Activated naive CD4-positive, alpha-beta T cell treated with anti-CD3 and anti-CD28 coated beads, Interleukin-2, amount 50 U/mL, for 16 hours (primary cell): ENCODE results near the gene NUDCD3.

ENCODE experiments used
- DNase-seq: peaks from one replicate; pipeline ENCODE4 v3.0.0-alpha.2; 2020

NUDCD3 gene

DNA sequence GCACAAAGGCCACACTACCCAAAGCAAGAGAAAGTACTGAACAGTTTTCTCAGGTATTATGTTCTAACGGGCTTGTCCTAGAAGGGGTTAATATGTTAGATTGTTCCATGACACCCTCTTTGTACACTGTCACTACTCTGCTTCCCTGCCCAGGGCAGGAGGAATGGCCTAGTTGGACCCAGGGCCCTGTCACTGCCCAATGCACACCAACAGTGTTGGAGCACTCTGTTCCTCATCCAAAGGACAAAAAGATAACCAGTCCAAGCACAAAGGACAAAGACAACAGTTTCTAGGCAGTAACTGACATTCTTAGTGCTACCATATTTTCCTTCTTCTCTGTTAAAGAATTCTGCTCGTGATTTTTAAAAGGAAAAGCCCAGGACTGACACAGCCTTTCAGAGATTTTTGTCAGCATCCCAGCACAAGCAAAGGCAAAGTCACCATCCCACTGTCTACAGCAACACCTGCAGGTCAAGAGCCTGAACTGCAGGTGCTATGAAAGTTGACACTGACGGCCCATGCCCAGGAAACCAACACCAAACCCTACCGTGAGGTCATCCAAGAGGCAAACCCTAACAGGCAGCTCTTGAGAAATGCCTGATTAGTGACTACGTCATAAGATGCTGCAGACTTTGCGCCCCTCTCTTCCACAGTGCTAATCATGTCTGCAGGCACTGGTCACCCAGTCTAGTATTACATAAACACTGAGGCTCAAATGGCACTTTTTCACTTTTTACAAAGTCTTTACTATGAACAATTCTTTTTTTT lies 13.2 kb downstream of the NUDCD3 start:
- peak; percentile 53 for DNase-seq

DNA sequence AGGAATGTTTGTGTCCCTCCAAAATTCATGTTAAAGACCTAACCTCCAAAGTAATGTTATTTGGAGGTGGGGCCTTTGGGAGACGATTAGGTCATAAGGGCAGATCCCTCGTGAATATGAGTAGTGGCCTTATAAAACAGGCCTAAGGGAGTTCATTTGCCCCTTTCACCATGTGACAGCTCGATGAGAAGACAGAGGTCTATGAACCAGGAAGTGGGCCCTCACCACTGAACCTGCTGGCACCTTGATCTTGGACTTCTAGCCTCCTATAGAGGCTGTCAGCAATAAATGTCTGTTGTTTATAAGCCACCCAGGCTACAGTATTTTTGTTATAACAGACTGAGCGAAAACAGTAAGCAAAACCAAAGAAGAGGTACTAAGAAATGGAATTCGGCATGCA lies 14.1 kb downstream of the NUDCD3 start:
- no peak for DNase-seq

DNA sequence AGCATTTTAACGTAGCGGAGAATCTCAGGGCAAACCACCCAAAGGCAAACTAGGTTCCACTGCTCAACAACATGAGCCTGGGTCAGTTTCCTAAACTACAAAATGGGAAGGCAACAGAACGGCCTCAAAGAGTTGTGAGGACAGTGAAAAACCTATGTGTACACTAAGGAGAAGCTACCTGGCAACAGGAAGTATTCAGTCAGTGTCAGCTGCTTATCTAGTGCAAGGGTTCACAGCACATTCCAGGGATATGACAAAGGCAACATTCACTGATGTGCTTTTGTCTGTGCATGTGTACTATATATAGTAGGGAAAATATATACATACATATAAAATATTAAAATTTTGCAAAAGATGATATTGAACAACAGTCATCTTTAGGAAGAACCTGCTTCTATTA lies 17.2 kb downstream of the NUDCD3 start:
- no peak for DNase-seq

DNA sequence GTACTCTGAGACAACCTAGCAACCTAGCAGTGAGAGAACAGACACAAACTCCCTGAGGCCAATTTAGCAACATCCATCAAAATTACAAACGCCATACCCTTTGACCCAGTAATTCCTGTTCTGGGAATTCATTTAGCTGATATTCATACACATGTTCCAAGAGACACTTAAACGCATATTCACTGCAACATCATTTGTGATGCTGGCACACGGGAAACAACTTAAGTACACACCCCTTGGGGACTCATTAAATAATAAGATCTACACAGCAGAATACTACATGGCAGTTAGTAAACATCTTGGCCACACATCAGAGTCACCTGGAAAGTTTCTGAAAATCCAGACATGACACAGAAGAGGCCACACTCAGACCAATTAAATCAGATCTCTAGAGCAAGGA lies 17.6 kb downstream of the NUDCD3 start:
- no peak for DNase-seq

DNA sequence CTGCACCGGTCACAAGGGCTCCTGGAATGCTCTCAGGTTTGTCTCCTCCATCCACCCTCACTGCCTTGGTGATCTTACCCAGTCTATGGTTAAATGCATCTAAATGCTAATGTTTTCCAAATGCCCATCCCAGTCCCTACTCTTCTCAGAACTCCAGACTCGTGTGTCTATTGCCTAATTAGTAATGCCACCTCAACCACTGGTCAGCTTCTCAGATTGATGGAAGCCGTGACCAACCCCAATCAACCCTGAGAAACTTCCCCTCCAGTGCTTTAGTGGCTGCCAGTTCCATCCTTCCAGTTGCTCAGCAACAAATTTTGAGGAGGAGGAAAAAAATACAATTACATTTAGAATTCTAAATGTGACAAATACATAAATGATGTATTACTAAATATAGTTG lies 18.6 kb downstream of the NUDCD3 start:
- no peak for DNase-seq

DNA sequence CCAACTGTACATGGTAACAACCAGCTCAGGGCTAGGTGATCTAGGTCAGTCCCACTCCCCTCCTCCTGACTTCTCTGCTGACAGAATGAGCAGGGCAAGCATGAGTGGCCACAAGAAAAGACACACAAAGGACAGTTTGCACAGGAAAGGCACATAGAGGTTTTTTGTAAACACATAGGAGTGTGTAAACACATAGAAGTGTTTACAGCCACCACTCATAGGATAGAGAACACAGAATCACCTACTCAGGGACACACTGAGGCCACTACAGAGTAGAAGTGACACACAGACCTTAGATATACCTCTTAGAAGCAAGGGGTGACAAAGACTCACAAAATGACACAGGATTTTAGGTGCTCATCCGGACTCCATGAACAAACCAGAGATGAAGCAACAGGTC lies 19.0 kb downstream of the NUDCD3 start:
- no peak for DNase-seq

DNA sequence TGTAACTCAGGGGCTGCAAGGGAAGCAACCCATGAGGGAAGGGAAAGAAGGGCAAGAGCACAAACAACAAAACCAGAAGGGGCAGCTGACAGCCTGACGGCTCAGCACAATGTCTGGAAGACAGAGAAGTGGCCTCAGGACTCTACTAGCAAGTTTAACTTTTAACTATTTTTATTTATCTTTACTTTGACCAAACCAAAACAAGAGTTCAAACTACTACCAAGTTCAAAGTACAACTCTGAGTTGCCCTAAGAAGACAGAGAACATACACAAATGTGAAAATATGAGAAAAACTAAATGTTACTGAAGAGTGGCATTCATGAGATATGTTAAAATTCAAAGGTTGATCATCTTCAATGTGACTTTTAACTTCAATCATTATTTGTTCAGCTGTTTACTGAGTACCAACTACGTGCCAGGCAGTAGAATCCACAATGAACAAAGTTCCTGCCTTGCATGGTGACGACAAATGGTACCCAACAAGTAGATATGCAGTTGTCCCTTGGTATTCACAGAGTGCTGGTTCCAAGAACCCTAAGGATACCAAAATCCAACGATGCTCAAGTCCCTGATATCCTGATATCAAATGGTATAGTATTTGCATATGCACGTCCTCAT lies 19.7 kb downstream of the NUDCD3 start:
- no peak for DNase-seq

DNA sequence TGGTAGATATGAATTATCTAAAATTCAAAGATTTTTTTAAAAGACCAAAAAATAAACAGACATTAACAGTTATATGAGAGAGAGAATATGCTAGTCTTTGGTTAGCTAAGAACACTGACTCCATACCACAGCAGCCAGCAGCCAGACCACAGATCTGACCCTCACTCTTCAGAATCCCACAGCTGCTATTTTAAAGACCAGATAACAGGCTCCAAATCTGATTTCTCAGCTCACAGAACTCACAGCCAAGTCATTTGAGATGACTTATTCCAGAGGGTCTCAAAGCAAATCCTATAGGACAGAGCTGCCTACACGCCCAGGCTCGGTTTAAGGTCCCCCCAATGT lies 20.4 kb downstream of the NUDCD3 start:
- DNase-seq = no peak

DNA sequence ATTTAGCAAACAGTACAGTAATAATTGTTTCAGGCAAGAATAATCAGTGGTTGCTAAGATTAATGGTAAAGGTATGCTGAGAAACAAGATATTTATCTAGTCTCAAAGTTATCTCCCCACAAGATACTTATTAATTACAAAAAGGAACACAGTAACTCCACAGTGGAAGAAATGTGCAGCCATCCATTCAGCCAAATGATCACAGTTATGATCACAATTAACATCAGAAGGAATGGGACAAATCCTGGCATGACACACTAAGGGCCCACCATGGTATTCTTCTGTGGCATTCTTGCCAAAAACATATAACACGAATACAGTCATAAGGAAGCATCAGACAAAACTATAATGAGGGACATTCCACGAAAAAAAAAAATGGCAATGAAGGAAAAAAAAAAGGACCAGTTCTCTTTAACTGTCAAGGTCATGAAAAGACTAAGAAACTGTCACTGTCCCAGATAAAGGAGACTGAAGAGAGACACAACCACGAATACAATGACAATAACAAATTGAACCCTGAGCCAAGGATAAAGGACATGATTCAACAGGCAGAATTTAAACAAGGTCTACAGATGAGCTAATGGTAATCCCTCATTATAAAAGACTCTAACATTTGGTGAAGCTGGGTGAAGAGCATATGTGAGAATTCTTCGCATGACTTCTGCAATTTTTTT lies 20.9 kb downstream of the NUDCD3 start:
- no peak for DNase-seq

DNA sequence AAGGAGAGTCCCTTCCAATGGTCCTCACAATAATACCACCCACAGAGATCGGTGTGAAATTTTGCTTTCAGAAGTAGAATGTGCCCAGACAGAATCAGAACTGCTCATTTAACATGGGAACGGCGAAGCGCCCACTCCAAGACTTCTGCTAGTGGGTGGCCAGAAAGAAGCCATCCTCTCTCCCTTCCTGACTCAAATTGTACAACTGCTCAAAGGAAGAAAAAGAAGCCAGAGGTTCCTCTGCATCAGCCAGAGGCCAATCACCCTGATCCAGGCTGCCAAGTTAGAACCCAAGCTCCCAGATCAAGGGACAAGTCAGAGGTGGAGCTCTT lies 23.3 kb downstream of the NUDCD3 start:
- DNase-seq = no peak

DNA sequence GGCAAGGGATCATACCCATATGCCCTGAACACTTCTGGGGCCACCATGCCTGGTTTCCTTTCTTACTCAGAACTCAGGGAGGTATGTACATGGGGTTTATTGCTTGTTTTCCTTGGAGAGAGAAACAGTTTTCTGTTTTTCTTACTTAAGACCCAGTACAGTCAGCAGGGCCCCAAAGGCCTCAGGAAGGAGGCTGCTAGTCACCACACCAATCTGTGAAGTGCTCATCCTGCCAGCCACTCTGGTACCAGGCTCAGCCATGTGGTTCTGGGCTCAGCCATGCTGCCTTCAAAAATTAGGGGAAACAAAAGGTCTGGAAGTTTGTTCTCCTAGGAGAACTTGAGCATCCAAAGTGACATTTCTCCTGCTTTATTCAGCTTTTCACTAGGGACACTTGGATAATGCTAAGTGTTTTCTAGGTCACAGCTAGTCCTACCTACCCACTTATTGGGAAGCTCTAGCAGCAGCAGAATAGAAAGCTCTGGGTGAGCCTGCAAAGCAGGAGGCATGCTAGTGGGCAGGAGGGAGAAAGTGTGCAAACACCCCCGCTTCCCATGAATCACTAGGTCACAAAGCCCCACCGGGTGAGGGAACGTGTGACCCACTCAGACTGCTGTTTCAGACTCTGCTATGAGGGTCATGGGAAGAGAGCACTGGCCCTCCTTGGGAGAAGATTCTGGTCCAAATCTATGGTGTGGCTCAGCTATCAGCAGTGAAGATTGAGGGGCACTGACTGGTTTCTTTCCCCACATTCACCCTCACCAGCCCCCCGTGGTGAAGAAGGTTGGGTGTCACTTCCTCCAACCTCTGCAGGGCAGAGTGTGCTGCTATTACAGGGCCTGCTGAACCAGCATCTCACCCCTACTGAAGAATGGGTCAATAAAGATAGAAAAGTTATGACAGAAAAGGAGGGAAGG lies 23.9 kb downstream of the NUDCD3 start:
- DNase-seq = no peak

DNA sequence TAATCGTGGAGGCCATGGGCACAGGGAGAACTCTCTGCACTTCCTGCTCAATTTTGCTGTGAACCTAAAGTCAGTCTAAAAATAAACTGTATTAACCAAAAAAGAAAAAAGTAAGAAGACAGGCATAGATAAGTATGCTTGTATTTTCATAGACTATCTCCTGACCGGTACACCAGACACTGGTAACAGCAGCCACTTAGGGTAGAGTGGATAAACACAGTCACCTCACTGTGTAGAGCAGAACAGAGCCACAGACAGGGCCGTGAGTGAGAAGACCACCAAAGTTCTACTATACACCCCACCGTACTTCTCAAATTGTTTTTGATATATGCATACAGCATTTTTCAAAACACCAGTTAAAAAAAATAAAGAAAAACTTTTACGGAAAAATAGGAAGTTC lies 25.0 kb downstream of the NUDCD3 start:
- no peak for DNase-seq

DNA sequence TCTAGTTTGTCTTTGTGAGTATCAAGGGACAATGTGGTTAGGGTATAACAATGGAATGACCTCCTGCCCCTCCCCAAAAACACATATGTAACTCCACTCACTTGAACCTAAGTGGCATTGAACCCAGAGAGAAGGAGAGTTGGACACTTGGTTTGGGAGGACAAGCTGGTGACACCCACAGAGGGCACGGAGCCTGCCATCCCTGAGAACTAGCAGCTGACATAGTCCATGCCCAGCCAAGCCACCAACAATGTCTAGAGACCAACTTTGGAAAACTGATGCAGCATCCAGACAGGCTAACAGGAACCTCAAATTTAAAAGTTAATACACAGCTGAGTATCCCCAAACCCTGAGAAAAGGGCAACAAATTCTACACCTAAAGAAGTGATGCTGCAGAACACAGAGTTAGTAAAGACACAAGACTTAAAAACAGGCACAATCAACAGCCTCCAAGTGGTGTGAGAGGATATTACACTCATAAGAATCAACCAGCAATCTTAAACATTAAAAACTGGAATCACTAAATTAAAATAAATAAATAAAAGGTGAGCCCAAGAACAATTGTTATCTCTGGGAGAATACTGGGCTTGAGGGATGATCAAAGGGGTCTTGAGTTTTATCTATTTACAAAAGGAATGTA lies 27.2 kb downstream of the NUDCD3 start:
- DNase-seq = no peak

DNA sequence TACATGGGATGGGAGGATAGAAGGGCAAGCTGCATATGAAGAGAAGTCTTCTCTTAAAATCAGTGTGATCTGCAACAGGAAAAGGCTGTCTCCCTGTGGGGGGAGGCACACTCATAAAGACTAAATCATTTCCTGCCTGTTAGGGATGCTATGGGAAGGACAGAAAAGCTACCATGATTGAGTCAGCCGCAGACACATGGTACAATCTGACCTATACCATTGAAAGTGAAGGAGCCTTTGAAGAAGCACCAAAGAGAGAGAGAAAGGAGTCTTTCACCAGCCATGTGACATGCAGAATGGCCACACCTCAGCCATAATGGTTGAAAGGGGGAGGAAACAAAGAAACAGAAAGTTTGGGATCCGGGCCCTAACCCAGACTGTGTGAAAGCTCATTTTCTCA lies 29.1 kb downstream of the NUDCD3 start:
- no peak for DNase-seq

DNA sequence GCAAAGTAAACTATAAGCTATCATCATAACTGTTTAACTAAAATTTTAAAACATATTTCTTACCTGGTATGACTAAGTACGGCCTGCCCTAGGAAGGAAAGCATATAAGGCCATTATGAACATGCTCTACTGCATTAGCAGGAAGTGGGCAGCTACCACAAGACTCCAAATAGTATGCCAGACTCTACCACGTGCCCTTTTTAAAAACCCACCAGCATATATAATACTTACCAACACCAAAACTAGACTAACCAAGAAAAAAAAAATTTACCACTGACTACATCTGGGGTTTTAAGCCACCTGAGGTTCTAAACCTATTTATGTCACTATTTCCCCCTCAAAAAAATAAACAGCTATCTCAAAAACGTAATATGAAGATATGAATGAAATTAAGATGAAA lies 30.1 kb downstream of the NUDCD3 start:
- DNase-seq = no peak

DNA sequence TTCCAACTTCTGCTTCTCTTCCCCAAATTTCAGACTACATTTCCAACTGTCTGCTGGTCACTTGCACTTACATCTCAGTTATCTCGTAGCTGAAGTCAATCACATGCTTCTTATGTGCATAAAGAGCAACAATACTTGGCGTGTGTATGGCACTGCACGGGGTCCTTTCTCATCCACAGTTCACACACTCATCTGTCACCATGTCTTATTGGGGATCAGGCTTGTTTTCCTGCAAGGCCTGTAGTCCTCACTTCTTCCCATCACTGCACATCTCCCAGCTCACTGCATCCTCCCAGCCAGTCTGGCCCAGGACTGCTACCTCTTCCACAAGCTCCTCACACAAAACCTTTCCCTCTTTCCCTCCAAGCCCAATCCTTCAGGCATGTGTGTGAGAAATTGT lies 35.3 kb downstream of the NUDCD3 start:
- DNase-seq = no peak

DNA sequence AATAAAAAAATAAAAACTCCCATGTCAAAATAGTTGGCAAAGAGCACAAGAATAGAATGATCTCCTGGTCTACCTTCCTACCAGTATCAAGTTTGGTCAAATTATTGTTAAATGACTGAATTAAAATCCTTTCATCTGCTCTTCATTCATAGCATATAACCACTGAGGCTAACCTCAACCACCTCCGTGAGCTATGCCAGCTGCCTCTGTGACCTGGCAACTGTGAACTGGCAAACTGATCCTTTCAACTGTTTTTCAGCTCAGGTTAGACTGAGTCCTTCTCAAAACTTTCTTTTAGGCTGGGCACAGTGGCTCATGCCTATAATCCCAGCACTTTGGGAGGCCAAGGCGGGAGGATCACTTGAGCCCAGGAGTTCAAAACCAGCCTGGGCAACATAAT lies 36.1 kb downstream of the NUDCD3 start:
- DNase-seq = no peak

DNA sequence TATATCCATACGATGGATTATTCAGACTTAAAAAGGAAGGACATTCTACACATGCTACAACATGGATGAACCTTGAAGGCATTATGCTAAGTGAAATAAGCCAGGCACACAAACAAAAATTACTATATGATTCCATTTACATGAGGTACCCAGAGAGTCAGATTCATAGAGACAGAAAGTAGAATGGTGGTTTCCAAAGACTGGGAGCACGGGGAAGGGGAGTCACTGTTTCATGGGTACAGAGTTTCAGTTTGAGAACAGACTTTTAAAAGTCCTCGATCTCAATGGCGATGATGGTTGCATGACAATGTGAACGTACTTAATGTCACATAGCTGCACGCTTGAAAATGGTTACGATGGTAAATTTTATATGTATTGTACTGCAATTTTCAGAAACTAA lies 39.3 kb downstream of the NUDCD3 start:
- no peak for DNase-seq

DNA sequence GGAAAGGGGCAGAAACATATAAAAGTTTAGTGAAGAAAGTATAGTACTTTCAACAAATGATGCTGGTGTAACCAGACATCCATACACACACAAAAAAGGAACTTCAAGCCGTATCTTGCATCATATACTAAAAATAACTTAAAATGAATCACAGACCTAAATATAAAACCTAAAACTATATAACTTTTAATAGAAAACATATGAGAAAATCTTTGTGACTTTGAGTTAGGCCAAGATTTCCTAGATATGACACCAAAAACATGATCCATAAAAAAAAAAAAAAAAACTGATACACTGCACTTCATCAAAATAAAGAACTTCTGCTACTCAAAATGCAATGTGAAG lies 40.9 kb downstream of the NUDCD3 start:
- no peak for DNase-seq

DNA sequence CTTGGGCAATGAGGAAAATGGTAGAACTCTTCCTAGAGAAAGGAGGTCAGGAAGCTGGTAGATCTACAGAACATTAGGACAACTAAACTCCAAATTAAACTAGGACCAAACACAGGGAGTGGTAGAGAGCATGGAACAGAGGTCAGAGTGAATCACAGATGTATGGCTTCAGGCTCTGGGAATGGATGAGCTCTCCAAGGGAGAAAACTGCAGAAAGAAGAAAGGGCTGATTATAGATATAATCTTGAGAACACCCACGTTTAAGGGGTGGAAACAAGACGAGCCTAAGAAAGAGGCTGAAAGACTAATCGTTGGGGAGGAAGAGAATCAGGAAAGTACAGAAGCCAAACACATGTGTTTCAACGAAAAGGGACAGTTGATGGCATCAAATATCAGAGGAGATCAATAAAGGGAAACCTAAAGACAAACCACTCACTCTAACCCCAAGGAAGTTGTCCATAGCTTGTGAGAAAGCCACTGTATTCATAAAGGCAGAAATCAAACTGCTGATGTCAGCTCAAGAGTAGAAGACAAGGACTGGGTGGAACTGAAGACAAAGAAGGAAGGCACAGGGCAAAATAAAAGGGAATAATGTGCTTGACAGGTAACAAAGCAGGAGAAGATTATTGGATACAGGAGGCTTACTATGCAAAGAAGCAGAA lies 41.4 kb downstream of the NUDCD3 start:
- DNase-seq = no peak

DNA sequence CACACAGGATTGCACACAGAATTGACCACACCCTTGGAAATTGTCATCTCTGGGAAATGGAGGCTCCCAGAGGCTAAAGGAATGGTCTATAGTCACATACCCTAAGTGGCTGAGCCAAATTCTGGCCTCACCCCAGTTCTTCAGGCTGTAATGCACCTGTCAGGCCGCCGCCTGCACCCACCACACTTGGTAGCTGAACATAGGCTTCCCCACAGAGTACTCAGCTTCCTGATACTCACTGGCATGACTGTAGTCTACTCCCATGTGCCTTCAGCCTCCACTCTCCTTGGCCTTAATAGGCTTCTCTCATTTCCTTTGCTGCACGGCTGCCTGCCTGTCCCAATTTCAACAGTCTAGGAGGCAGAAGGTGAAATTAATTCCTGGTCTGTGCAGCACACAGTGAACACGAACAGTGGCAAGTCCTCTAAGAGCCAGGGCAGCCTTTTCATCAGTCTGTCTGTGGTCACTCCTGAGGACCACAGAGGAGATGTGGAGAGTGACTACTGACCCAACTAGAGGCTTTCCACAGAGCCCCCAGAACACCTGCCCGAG lies 42.5 kb downstream of the NUDCD3 start:
- DNase-seq = no peak

DNA sequence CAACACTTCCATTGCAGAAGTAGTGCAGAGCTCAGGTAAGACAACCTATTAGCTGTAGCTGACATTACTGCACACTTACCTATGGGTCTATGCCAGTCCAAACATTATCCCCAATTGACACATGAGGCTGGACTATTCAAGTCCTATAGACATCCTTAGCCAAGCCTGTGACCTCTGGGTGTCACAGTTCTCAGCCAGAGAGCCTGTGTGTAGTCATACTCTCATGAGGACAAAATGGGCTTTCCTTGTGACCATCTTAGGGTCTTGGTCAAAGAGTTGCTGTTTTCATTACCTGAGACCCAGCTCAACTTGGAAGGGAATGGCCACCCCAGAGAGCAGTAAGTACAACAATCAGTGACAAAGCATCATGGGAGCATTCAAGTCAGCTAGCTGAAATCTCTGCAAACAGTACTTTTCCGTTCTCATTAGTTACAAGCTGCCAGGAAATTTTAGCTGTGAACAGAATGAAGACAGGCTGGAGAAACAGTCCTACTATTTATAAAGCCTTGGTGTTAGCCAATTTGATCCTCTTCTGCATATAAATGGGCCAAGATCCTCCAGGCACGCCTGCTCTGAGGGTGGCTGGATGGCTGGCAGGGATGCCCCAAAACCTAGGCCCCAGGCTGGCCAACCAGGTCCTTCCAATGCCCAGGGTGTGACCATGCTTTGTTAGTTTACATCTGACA lies 44.3 kb downstream of the NUDCD3 start:
- DNase-seq = no peak
